ENCODE results near the gene TPPP.

GRCh38 chr5:643811-644271 is 49.3 kb downstream of the TPPP start:
- no peak for TF ChIP-seq CTCF (IDR thresholded peaks at IDR 0.05; ENCODE audit: insufficient read depth, low read length, poor library complexity, severe bottlenecking)
- TF ChIP-seq EZH2phosphoT487 (conservative IDR thresholded peaks at IDR 0.05; ENCODE audit: low read length), result no peak
